Measurements from ENCODE around the gene SNRNP25.

The SNRNP25 gene

DNA sequence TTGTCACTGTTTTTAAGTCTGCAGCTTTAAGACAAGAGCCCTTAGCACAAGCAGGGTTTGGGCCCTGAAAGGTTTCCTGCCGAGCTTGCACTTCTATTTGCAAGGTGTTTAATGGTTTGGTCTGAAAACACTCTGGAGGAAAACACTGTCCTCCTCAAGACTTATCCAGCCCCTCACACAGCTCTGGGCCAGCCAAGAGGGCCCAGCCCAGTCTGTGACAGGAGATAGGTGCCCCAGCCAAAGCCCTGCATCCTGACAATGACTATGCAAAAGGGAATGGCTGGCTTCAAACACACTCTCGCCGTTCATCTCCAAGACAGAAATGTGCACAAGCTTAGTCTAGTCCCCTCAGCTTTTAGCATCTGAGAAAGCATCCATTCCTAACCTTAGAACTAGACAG lies 51.3 kb downstream of the SNRNP25 start:
- no peak for DNase-seq

DNA sequence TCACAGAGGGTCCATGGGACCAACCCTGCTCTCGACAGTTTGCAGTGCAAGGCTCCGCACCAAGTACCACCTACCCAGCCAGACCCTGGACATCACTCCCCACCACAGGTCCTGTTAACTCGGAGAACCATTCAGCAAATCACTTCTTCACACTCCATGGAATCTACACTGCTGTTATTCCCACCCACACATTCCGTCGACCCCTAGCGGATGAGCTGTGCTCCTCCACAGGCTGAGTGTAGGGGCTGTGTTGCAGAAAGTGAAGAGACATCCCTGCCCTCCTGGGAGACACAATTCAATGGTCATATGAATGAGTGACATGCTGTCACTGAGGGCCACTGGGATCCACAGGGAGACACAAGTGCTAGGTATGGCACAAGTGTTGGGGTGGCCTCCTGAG lies 51.9 kb downstream of the SNRNP25 start:
- no peak for DNase-seq

DNA sequence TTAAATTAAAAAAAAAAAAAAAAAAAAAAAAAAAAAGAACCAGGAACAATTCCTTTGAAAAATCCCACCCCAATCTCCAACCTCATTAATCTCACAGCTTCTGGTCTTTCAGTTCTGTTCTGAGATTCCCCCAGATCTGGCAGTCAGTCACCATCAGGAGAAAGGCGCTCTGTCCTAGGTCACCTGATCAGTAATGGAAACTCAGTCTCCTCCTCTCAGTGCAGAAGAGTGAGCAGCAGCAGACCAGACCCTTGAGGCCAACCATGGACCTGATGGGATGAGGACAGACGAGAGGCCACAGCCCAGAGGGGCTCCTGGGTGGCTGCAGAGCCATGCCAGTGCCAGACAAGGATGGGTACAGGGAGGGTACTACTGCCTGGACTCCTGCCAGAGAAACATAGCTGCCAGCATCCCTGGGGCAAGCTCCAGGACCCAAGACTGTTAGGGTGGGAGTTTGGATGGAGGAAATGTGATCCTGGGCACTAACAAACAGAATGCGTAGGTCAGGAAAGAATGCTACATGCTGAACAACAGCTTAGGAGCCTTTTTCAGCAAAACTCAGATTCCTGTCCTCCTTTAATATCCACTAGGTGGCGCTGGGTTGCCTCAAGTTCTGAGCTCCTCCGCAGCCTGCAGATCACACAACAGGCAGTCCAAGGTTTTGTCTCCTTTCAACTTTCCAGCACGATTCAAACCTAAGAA lies 53.1 kb downstream of the SNRNP25 start:
- peak; percentile 75 for DNase-seq

All from activated CD4-positive, alpha-beta T cell treated with anti-CD3 and anti-CD28 coated beads, Interleukin-2, Interleukin-6, amounts not matched to agents 100 ng/mL and 50 ng/mL, durations not matched to agents 16 hours and 8 hours (primary cell).